GM12801 (cell line): ENCODE data around the gene MLLT3.

Experiments used
- TF ChIP-seq, protein P1 (sequence below): IDR thresholded peaks from one replicate; pipeline ENCODE4 v1.5.1; 2011; ENCODE audit warnings: control low read depth; ENCODE audit not compliant: insufficient read length; ENCODE audit errors: extremely low read depth

The MLLT3 gene

DNA sequence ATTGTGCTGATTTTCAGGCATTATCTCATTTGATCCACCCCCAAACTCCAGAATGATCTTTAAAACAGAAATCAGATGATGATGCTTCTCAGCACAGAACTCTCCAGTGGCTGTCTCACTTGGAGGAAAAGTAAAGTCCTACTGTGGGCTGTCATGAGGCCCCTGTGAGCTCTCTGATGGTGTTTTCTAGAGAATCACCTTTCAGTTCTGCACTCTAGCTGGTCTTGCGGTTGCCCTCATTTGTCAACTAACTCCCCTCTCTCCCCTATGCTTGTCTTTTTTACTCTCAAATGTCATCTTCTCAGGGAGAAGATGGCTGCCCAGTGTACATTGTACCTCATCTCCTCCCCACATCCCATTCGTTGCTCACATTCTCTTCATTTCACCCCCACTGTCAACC lies 295.8 kb downstream of the MLLT3 start:
- TF ChIP-seq, protein P1, sequence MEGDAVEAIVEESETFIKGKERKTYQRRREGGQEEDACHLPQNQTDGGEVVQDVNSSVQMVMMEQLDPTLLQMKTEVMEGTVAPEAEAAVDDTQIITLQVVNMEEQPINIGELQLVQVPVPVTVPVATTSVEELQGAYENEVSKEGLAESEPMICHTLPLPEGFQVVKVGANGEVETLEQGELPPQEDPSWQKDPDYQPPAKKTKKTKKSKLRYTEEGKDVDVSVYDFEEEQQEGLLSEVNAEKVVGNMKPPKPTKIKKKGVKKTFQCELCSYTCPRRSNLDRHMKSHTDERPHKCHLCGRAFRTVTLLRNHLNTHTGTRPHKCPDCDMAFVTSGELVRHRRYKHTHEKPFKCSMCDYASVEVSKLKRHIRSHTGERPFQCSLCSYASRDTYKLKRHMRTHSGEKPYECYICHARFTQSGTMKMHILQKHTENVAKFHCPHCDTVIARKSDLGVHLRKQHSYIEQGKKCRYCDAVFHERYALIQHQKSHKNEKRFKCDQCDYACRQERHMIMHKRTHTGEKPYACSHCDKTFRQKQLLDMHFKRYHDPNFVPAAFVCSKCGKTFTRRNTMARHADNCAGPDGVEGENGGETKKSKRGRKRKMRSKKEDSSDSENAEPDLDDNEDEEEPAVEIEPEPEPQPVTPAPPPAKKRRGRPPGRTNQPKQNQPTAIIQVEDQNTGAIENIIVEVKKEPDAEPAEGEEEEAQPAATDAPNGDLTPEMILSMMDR = no peak

DNA sequence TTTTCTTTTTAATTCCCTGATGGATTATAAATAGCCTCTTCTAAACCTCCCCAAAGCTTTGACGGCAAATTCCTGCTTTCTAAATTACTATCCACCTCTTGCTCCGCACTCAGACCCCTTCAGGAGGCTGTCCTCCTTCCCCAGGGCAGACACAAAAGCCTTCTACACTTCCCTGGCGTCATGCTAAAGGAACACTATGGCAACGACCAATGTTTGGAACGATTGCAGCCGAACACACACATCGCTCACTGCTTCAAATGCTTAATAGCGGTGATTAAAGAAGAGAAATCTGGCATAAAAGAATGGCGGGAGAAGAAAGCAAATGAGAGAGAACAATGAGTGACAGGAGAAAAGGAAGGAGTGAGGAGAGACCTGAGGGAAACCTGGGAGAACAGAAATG lies 297.3 kb downstream of the MLLT3 start:
- TF ChIP-seq, protein P1 = no peak

DNA sequence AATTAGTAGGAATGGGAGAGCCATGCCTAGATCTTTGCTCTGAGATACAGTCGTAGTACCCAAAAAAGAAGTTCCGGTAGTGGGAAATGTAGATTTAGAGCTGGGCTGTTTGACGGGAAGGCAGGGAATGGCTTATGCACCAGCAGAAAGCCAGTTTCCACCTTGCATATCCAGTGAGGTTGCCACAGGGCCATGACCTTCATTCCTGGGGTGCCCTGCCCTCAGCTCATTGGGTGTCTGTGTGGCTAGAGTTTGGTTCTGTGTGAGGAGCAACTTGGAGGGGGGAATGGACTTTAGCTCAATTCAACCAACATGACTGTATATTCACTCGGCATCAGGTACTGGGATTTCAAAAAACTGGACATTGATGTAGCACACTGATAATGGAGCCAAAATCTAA lies 300.1 kb downstream of the MLLT3 start:
- TF ChIP-seq, protein P1 = no peak

DNA sequence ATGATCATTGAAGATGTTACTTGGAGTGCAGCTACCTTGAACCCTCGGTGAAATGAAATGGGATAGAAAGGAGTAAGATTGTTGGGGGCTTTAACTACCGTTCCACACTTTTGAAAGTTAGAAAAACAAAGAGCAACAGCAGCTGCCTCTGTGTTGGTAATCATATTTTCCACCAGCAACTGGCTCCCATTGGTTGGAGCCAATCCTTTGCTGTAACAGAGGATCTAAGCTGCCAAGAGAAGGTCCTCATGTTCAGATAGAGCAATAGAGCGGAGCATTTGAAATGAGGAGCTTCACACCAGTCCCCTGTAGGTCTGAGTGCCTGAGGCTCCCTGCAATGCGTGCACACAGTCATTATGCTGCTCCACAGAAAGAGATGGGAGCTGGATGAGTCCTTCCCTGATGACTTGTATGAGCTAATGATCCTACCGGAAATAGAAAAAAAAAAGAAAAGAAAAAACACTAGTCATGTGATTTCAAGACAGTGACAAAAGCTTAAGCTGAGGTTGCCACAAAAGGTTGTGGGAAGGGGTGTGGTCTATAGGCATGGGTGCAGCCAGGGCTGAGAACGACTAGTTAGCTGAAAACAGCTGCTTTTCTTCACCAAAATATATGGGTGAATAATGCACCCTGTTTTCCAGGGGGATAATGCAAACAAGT lies 300.7 kb downstream of the MLLT3 start:
- TF ChIP-seq, protein P1 = no peak

DNA sequence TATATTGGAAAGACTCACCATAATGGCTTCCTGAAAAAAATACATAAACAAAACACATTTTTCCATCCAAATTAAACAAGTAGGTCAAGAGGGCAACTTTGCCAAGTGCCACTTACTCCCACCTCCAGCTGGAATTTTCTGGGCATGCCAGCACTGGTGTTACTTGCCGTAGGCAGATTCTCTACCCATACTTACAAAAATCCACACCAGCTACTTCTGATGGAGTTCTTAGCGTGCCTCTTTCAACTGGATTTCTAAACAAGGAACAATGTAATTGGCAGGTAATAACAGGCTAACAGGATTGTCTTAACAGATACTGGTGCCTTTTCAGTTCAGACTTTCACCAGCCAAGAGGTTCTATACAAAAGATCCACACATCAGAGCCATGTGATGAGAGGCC lies 301.4 kb downstream of the MLLT3 start:
- TF ChIP-seq, protein P1 = no peak

DNA sequence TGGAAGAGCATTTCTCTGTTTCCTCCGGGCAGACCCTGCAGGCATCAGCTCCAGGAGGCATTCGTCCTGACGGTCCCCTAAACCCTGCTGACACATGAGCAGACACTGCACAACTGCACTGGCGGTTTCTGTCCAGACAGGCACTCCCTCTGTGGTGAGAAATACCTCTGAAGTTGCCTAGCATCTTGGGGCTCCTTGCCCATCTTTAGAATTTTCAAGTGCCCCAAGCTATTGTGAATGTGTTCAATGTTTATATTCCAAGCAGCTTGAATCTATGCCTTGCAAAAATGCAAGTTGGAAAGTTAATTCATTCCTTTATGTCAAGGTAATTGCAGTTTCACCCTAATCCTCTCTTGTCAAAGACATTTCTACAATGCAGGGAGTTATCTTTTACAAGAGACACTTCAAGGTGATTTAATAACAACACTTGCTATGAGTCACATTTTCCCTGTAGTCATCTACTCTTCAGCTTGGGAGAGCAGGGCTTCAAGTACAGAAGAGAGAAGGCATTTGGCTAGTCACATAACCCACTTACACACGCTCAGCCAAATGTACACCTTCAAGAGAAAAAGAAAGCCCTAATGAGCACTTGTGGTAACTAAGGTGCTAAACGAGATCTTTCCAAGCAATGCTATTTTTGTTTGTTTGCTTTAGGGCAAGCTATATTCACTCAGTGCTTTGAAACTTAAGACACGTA lies 302.5 kb downstream of the MLLT3 start:
- TF ChIP-seq, protein P1 = no peak

DNA sequence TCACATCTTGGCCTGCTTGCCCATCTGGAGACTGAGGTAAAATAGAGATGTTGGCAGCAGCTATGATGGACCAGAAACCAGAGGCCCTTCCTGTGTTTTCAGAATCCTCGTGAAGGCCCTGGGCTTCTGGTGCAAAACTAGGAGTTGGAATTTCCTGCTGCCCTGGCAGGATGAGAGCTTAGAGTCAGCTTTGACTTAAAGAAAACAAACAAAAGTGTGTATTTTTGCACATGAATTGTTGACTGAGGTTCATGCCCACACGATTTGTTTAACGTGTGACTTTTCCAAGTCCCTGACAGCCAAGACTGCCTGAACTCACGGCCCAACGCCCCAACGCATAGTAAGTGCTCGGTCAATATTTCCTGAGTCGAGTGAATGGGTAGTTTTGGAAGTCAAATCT lies 303.1 kb downstream of the MLLT3 start:
- TF ChIP-seq, protein P1 = no peak
